Neural cell (in vitro differentiated cells): ENCODE data around the gene PLBD2.

Experiments
- CTCF ChIP-seq: fragments of 450-650 bp; IDR thresholded peaks from 2 replicates; pipeline ENCODE4 v1.5.1; 2014; ENCODE audit warnings: antibody characterized with exemption, mild to moderate bottlenecking, moderate library complexity; ENCODE audit not compliant: poor library complexity, severe bottlenecking
- POLR2AphosphoS5 ChIP-seq: IDR thresholded peaks from 2 replicates; pipeline ENCODE4 v1.6.1; 2012
- REST ChIP-seq: IDR thresholded peaks from 2 replicates; pipeline ENCODE4 v1.6.1; 2012; ENCODE audit warnings: borderline replicate concordance
- TAF1 ChIP-seq: IDR thresholded peaks from 2 replicates; pipeline ENCODE4 v1.6.1; 2012; ENCODE audit warnings: low read depth

GRCh38 chr12:113329022-113329790 is 29.2 kb upstream of the PLBD2 start:
- TF ChIP-seq CTCF (no peak), TAF1 (no peak), POLR2AphosphoS5 (no peak), REST (no peak)
